Vagina (tissue), 2 donors: ENCODE measurements around the gene YAP1.

Experiments used
- CTCF ChIP-seq, 3 experiments: fragments of 450-650 bp in 2 of 3; fragments of 200-600 bp in 1 of 3; sonication (generic) in 1 of 3; IDR thresholded peaks; one replicate each; pipeline ENCODE4 v1.5.1; 2017 to 2019; ENCODE audit warnings: antibody characterized with exemption in 3 of 3, mild to moderate bottlenecking in 2 of 3, moderate library complexity in 2 of 3
- POLR2A ChIP-seq, 2 donors: fragments of 450-650 bp; IDR thresholded peaks; one replicate each; pipeline ENCODE4 v1.6.1; 2017; ENCODE audit warnings: antibody characterized with exemption in 2 of 2, mild to moderate bottlenecking in 2 of 2, moderate library complexity in 2 of 2

- TF ChIP-seq CTCF (IDR thresholded peaks at IDR 0.05) (no peak), POLR2A (IDR thresholded peaks at IDR 0.05) (no peak)
Measured at GRCh38 chr11:102230911-102231310, 120.7 kb downstream of the YAP1 start.
